Gastroesophageal sphincter (tissue), 3 donors: ENCODE measurements around the gene TIGD4.

Experiments used
- EP300 ChIP-seq: sonication (generic); formaldehyde crosslinking; IDR thresholded peaks from one replicate; pipeline ENCODE4 v1.6.1; 2017; ENCODE audit warnings: antibody characterized with exemption, mild to moderate bottlenecking
- POLR2A ChIP-seq, 2 donors: fragments of 450-650 bp; IDR thresholded peaks; one replicate each; pipeline ENCODE4 v1.6.1; 2017; ENCODE audit warnings: antibody characterized with exemption in 2 of 2, mild to moderate bottlenecking in 2 of 2, moderate library complexity in 1 of 2
- POLR2AphosphoS5 ChIP-seq: sonication (generic); formaldehyde crosslinking; IDR thresholded peaks from one replicate; pipeline ENCODE4 v1.6.1; 2017; ENCODE audit warnings: antibody characterized with exemption
- TF ChIP-seq, protein P1 (sequence below), 4 experiments: fragments of 200-600 bp in 2 of 4; fragments of 450-650 bp in 2 of 4; sonication (generic) in 1 of 4; IDR thresholded peaks; one replicate each; pipeline ENCODE4 v1.5.1; 2017 to 2019; ENCODE audit warnings: antibody characterized with exemption in 4 of 4, mild to moderate bottlenecking in 2 of 4, moderate library complexity in 2 of 4

- TF ChIP-seq, protein P1, sequence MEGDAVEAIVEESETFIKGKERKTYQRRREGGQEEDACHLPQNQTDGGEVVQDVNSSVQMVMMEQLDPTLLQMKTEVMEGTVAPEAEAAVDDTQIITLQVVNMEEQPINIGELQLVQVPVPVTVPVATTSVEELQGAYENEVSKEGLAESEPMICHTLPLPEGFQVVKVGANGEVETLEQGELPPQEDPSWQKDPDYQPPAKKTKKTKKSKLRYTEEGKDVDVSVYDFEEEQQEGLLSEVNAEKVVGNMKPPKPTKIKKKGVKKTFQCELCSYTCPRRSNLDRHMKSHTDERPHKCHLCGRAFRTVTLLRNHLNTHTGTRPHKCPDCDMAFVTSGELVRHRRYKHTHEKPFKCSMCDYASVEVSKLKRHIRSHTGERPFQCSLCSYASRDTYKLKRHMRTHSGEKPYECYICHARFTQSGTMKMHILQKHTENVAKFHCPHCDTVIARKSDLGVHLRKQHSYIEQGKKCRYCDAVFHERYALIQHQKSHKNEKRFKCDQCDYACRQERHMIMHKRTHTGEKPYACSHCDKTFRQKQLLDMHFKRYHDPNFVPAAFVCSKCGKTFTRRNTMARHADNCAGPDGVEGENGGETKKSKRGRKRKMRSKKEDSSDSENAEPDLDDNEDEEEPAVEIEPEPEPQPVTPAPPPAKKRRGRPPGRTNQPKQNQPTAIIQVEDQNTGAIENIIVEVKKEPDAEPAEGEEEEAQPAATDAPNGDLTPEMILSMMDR (IDR thresholded peaks at IDR 0.05) = no peak
- no peak for TF ChIP-seq POLR2A (IDR thresholded peaks at IDR 0.05)
- no peak for TF ChIP-seq EP300
- no peak for TF ChIP-seq POLR2AphosphoS5
These were observed 51.2 kb downstream of the TIGD4 start for GRCh38 chr4:152728343-152728742.
